Measurements from ENCODE around the gene RRAGC. TPM values are rescaled to one million over a fixed set of nuclear protein-coding genes. Genes with fewer than 3 reads are reported as not detected.

The RRAGC gene
- total RNA-seq, 1 experiment from 2014 or later, result 7.9 TPM

- no peak for DNase-seq (ENCODE audit: extremely low read depth, low read depth)
Observed at GRCh38 chr1:38788341-38789336, 70.9 kb downstream of the RRAGC start.

Small RNAs within 50 kb of the gene (small RNA-seq; reads per million reads assigned to genes)
- gene GJA9-MYCBP, result 0 reads per million in 2 experiments

Other genes with a start within 250 kb of the RRAGC start
- gene MYCBP, start 13.6 kb upstream of the RRAGC start, total RNA-seq (2014; rRNA removed; shearing (Covaris generic)), result 15.6 and 17.2 TPM in 2 replicates
- not detected in 2 replicates for gene GJA9, start 21.8 kb upstream of the RRAGC start, total RNA-seq (2014; rRNA removed; shearing (Covaris generic))
- gene RHBDL2, start 82.1 kb upstream of the RRAGC start, total RNA-seq (2014; rRNA removed; shearing (Covaris generic)), result not detected in 2 replicates
- 55.7 and 57.2 TPM in 2 replicates for gene AKIRIN1, start 131.5 kb upstream of the RRAGC start, total RNA-seq (2014; rRNA removed; shearing (Covaris generic))
- gene NDUFS5, start 166.6 kb upstream of the RRAGC start, total RNA-seq (2014; rRNA removed; shearing (Covaris generic)), result 349 and 358 TPM in 2 replicates